GM12874 (cell line): ENCODE measurements around the gene PTPRH.

Experiments
- TF ChIP-seq, protein P1 (sequence below): IDR thresholded peaks from 2 replicates; pipeline ENCODE4 v1.5.1; 2011; ENCODE audit warnings: low read depth, mild to moderate bottlenecking, control low read depth, low read length, moderate library complexity; ENCODE audit not compliant: insufficient read depth

PTPRH gene

DNA sequence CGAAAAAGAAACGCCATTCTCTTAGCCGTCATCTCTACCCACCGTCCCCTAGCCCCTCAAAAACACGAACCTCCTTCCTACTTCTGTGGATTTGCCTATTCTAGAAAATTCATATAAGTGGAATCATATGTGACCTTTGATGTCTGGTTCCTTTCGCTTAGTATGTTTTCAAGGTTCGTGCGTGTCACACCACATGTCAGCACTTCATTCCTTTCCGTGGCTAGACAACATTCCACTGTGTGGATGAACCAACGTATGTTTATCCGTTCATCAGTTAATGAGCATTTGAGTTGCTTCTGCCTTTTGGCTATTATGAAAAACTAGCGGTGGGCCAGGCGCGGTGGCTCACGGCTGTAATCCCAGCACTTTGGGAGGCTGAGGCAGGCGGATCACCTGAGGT, 77.9 kb downstream of the PTPRH start:
- TF ChIP-seq, protein P1, sequence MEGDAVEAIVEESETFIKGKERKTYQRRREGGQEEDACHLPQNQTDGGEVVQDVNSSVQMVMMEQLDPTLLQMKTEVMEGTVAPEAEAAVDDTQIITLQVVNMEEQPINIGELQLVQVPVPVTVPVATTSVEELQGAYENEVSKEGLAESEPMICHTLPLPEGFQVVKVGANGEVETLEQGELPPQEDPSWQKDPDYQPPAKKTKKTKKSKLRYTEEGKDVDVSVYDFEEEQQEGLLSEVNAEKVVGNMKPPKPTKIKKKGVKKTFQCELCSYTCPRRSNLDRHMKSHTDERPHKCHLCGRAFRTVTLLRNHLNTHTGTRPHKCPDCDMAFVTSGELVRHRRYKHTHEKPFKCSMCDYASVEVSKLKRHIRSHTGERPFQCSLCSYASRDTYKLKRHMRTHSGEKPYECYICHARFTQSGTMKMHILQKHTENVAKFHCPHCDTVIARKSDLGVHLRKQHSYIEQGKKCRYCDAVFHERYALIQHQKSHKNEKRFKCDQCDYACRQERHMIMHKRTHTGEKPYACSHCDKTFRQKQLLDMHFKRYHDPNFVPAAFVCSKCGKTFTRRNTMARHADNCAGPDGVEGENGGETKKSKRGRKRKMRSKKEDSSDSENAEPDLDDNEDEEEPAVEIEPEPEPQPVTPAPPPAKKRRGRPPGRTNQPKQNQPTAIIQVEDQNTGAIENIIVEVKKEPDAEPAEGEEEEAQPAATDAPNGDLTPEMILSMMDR = no peak
